Measurements from ENCODE around the gene ETFB. TPM values are rescaled to one million over a fixed set of nuclear protein-coding genes. Genes with fewer than 3 reads are reported as not detected.

The ETFB gene
- total RNA-seq, 4 donors from 2014 or later: 52.5 to 79.2 (median 74.5) TPM

GRCh38 chr19:51305479-51305878, 60.7 kb downstream of the ETFB start:
- 81 to 86% methylated on average over 3 of the region's 3 CpGs for WGBS, 2 donors
- TF ChIP-seq POLR2A (IDR thresholded peaks at IDR 0.05) (no peak), CTCF (IDR thresholded peaks at IDR 0.05) (no peak)
- DNase-seq (ENCODE audit: low spot score in 2 of 2): peak in 1 of 2 donors; percentile 50
- no peak overlapping the region for H3K4me3 ChIP-seq (ENCODE audit: low read depth, poor library complexity, severe bottlenecking)
- intact Hi-C loops (cut with DNase I; ENCODE audit: low total_unique reads): no loop called here

GRCh38 chr19:51301266-51301665, 64.9 kb downstream of the ETFB start:
- intact Hi-C loops (cut with DNase I; ENCODE audit: low total_unique reads): no loop called here
- DNase-seq (ENCODE audit: low spot score in 2 of 2): peak in 1 of 2 donors; percentile 49
- no peak for TF ChIP-seq CTCF (IDR thresholded peaks at IDR 0.05)
- no peak overlapping the region for H3K4me3 ChIP-seq (ENCODE audit: low read depth, poor library complexity, severe bottlenecking)
- 70 to 72% methylated on average over 7 of the region's 7 CpGs for WGBS, 2 donors

- WGBS, 2 donors: 73 to 74% methylated on average over 5 of the region's 5 CpGs
- TF ChIP-seq POLR2A (IDR thresholded peaks at IDR 0.05) (no peak), CTCF (IDR thresholded peaks at IDR 0.05) (no peak)
- H3K4me3 ChIP-seq (ENCODE audit: low read depth, poor library complexity, severe bottlenecking): no peak overlapping the region
- intact Hi-C loops (cut with DNase I; ENCODE audit: low total_unique reads): no loop called here
- DNase-seq (ENCODE audit: low spot score in 2 of 2): peak in 1 of 2 donors; percentile 67
These were observed 68.8 kb downstream of the ETFB start for GRCh38 chr19:51297406-51297805.

- no peak for DNase-seq (ENCODE audit: low spot score in 2 of 2)
- 59% methylated on average over 9 of the region's 9 CpGs for WGBS, 2 donors
- TF ChIP-seq POLR2A (IDR thresholded peaks at IDR 0.05): no peak
- TF ChIP-seq CTCF (IDR thresholded peaks at IDR 0.05): no peak
- H3K4me3 ChIP-seq (ENCODE audit: low read depth, poor library complexity, severe bottlenecking): no peak overlapping the region
- intact Hi-C loops (cut with DNase I; ENCODE audit: low total_unique reads): no loop called here
These were observed 69.7 kb downstream of the ETFB start for GRCh38 chr19:51296336-51297093.

GRCh38 chr19:51295382-51296126, 70.6 kb downstream of the ETFB start:
- DNase-seq (ENCODE audit: low spot score in 2 of 2): peak in 1 of 2 donors; percentile 80
- H3K4me3 ChIP-seq (ENCODE audit: low read depth, poor library complexity, severe bottlenecking): no peak overlapping the region
- 32 to 35% methylated on average over 15 of the region's 15 CpGs for WGBS, 2 donors
- TF ChIP-seq CTCF (IDR thresholded peaks at IDR 0.05): no peak
- no peak for TF ChIP-seq POLR2A (IDR thresholded peaks at IDR 0.05)
- intact Hi-C loops (cut with DNase I; ENCODE audit: low total_unique reads): no loop called here

Other genes starting within 250 kb of the ETFB start
- 1 to 10 TPM in 2 of 4 donors, under 1 TPM in 2; 0.15 to 2.7 (median 1.2) TPM for gene SIGLEC9, start 241.5 kb downstream of the ETFB start, total RNA-seq
- gene SIGLEC7, start 224.1 kb downstream of the ETFB start, total RNA-seq: not detected
- gene CD33, start 141.3 kb downstream of the ETFB start, total RNA-seq: 1 to 10 TPM; 1.4 to 2.5 (median 2.1) TPM
- gene SIGLECL1, start 115.3 kb downstream of the ETFB start, total RNA-seq: not detected
- gene IGLON5, start 54.7 kb downstream of the ETFB start, total RNA-seq: under 1 TPM in 1 of 4 donors, not detected in 3; 0.27 TPM
- gene VSIG10L, start 24.2 kb downstream of the ETFB start, total RNA-seq: 10 to 100 TPM; 31.0 to 42.9 (median 39.5) TPM
- gene CLDND2, start 2.6 kb upstream of the ETFB start, total RNA-seq: 1 to 10 TPM in 1 of 4 donors, not detected in 3; 1.8 TPM
- gene NKG7, start 6.3 kb upstream of the ETFB start, total RNA-seq: 1 to 10 TPM in 1 of 4 donors, not detected in 3; 1.3 TPM
- gene LIM2, start 21.6 kb upstream of the ETFB start, total RNA-seq: not detected
- not detected for gene C19orf84, start 24.2 kb upstream of the ETFB start, total RNA-seq
- 1 to 10 TPM in 3 of 4 donors, under 1 TPM in 1; 0.53 to 8.6 (median 1.8) TPM for gene SIGLEC10, start 51.3 kb upstream of the ETFB start, total RNA-seq
- gene SIGLEC8, start 92.1 kb upstream of the ETFB start, total RNA-seq: under 1 TPM in 3 of 4 donors, not detected in 1; 0.27 to 0.65 (median 0.38) TPM
- not detected for gene CEACAM18, start 112.2 kb upstream of the ETFB start, total RNA-seq
- gene SIGLEC12, start 135.4 kb upstream of the ETFB start, total RNA-seq: under 1 TPM in 1 of 4 donors, not detected in 3; 0.54 TPM
- gene SIGLEC6, start 165.3 kb upstream of the ETFB start, total RNA-seq: 1 to 10 TPM in 1 of 4 donors, under 1 TPM in 1, not detected in 2; 0.47 to 3.4 TPM
- 1 to 10 TPM; 2.0 to 5.3 (median 2.5) TPM for gene ZNF175, start 204.9 kb upstream of the ETFB start, total RNA-seq

All from lower leg skin (tissue), 4 donors.